KOPT-K1 (cell line): ENCODE measurements around the gene PLEKHA1.

Experiments used
- H3K27ac ChIP-seq: fragments of 200-600 bp; sonication (generic); 2 replicates; pipeline ENCODE4 v1.5.1; 2016; ENCODE audit warnings: antibody characterized with exemption, mild to moderate bottlenecking, low read depth, low read length; ENCODE audit not compliant: poor library complexity, severe bottlenecking
- H3K36me3 ChIP-seq: fragments of 200-600 bp; sonication (generic); 2 replicates; pipeline ENCODE4 v1.5.1; 2017; ENCODE audit warnings: antibody characterized with exemption, mild to moderate bottlenecking, low read length, moderate library complexity; ENCODE audit not compliant: insufficient read depth
- H3K9me3 ChIP-seq: fragments of 200-600 bp; sonication (generic); 2 replicates; pipeline ENCODE4 v1.5.1; 2017; ENCODE audit warnings: antibody characterized with exemption, low read length, mild to moderate bottlenecking; ENCODE audit not compliant: insufficient read depth, poor library complexity, severe bottlenecking

PLEKHA1 gene

GRCh38 chr10:122419876-122420623 lies 45.5 kb downstream of the PLEKHA1 start:
- no peaks in the 10 kb centered on the region for H3K9me3 ChIP-seq
- H3K27ac ChIP-seq = no peak overlapping the region
- H3K36me3 ChIP-seq = no peaks in the 10 kb centered on the region

- no peaks in the 10 kb centered on the region for H3K9me3 ChIP-seq
- no peak overlapping the region for H3K27ac ChIP-seq
- H3K36me3 ChIP-seq = no peaks in the 10 kb centered on the region
These were observed 46.1 kb downstream of the PLEKHA1 start for GRCh38 chr10:122420624-122421007.

DNA sequence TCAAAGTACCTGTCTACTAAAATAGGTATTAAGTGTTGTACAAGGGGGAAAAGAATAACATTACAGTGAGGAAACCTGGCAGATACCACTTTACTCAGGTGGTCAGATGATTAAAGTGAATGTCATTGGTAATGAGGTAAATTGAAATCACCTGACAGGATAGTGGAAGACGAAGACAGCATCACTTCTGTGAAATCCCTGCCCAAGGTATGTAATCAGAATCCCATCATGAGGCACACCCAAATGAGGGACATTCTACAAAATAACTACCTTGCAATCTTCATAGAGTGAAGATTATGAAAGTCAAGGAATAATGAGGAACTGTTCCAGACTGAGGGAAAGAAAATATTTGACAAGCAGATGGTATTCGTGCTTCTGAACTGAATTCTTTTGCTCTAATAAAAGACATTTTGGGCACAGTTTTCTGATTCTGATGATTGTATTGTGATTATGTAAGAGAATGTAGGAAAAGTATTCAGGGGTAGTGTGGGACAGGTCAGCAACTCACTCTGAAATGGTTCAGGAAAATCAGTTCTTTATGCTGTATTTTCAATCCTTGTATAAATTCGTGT lies 46.6 kb downstream of the PLEKHA1 start:
- Histone ChIP-seq H3K27ac (no peak overlapping the region), H3K9me3 (no peaks in the 10 kb centered on the region), H3K36me3 (no peaks in the 10 kb centered on the region)

DNA sequence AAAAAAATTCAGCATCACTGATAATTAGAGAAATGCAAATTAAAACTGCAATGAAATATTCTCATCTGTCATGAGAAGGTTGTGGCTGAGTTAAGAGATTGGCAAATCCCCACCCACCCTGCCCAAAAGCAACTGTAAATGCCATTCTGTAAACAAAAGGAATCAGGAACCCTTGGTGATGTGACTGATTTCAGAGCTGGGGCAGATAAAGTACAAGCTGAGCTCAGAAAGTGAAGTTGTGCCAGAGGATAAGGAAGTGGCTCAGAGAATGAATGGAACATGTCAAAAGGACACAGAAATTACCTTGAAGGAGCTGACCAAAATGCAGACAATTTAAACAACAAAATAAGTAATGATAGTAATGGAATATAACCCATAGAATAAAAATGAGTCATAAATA lies 47.2 kb downstream of the PLEKHA1 start:
- H3K36me3 ChIP-seq = no peaks in the 10 kb centered on the region
- H3K27ac ChIP-seq = no peak overlapping the region
- no peaks in the 10 kb centered on the region for H3K9me3 ChIP-seq

GRCh38 chr10:122422266-122422989 lies 47.9 kb downstream of the PLEKHA1 start:
- H3K36me3 ChIP-seq = no peaks in the 10 kb centered on the region
- no peaks in the 10 kb centered on the region for H3K9me3 ChIP-seq
- H3K27ac ChIP-seq = no peak overlapping the region

GRCh38 chr10:122424059-122424458 lies 49.6 kb downstream of the PLEKHA1 start:
- Histone ChIP-seq H3K9me3 (no peaks in the 10 kb centered on the region), H3K36me3 (no peaks in the 10 kb centered on the region), H3K27ac (no peak overlapping the region)

GRCh38 chr10:122426829-122427228 lies 52.3 kb downstream of the PLEKHA1 start:
- H3K36me3 ChIP-seq = no peaks in the 10 kb centered on the region
- H3K27ac ChIP-seq = no peak overlapping the region
- H3K9me3 ChIP-seq = no peaks in the 10 kb centered on the region

- H3K27ac ChIP-seq = no peak overlapping the region
- H3K36me3 ChIP-seq = no peaks in the 10 kb centered on the region
- H3K9me3 ChIP-seq = no peaks in the 10 kb centered on the region
These were observed 52.8 kb downstream of the PLEKHA1 start for GRCh38 chr10:122427280-122427679.

- Histone ChIP-seq H3K27ac (no peak overlapping the region), H3K9me3 (no peaks in the 10 kb centered on the region), H3K36me3 (no peaks in the 10 kb centered on the region)
These were observed 60.8 kb downstream of the PLEKHA1 start for GRCh38 chr10:122435212-122435827.

DNA sequence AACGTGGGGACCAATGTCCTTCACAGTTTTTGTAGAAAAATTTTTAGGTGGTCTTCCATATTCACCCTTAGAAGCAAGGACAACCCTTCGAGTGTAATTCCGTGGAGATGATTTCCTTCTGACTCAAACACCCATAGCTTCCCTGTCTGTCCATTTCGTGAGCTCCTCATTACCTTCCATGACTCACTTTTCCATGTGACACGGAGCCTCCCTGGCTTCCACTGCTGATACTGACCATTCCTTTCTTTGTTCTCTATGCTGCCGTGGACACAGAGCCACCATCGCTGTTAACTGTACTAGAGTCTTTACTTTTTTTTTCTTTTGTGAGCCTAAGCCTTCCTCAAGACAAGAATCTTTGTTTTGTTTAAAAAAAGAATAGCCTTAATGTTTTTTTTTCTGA lies 67.5 kb downstream of the PLEKHA1 start:
- no peak overlapping the region for H3K27ac ChIP-seq
- H3K36me3 ChIP-seq = no peaks in the 10 kb centered on the region
- H3K9me3 ChIP-seq = no peaks in the 10 kb centered on the region

DNA sequence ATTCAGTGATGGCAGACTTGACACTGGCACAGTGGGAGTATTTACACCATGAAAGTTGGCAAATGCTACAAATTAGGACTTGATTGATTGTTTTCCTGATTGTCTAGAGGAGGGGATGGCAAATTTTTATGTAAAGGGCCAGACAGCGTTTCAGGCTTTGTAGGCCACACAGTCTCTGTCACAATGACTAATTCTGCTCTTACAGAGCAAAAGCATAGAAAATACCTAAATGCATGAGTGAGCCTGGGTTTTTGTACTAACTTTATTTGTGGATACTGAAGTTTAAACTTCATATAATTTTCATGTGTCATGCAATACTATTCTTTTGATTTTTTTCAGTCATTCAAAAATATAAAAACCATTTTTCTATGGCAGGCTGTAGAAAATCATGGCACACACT lies 71.0 kb downstream of the PLEKHA1 start:
- no peaks in the 10 kb centered on the region for H3K36me3 ChIP-seq
- H3K9me3 ChIP-seq = no peaks in the 10 kb centered on the region
- H3K27ac ChIP-seq = no peak overlapping the region

GRCh38 chr10:122445904-122446303 lies 71.4 kb downstream of the PLEKHA1 start:
- Histone ChIP-seq H3K36me3 (no peaks in the 10 kb centered on the region), H3K9me3 (no peaks in the 10 kb centered on the region), H3K27ac (no peak overlapping the region)

DNA sequence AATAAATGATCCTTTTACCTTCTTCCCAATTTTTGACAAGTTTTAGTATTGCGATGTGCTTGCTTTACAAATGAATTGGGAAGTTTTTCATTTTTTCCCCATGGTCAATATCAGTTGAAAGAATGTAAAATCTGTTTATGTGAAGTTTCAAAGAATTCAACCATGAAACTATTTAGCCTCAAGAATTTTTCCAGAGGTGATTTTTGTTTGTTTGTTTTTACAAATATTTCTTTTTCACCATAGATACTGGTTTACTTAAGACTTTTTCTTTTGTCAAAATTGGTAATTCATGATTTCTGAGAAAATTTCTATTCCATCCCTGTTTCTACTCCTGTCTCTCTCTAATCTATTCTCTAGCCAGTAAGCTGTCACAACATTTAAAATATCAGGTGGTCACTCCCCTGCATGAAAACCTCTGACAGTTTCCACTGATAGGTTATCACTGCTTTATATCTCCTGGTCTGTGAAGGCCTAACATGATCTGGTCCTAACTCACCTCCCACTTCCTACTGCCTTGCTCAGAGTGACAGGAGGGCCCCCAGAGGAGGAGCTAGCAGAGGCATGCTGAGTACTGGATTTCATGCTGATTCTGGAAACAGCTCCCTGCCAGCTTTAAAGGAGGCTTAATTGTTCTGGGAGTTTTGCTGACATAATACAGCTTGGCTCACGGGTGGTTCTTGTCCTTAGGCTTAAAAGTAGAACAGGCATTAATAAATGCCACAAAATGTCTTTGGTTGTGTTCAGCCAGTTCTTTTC lies 72.3 kb downstream of the PLEKHA1 start:
- H3K36me3 ChIP-seq = no peaks in the 10 kb centered on the region
- no peaks in the 10 kb centered on the region for H3K9me3 ChIP-seq
- no peak overlapping the region for H3K27ac ChIP-seq

GRCh38 chr10:122448600-122448999 lies 74.1 kb downstream of the PLEKHA1 start:
- Histone ChIP-seq H3K27ac (no peak overlapping the region), H3K36me3 (no peaks in the 10 kb centered on the region), H3K9me3 (no peaks in the 10 kb centered on the region)

- Histone ChIP-seq H3K9me3 (no peaks in the 10 kb centered on the region), H3K27ac (no peak overlapping the region), H3K36me3 (no peaks in the 10 kb centered on the region)
These were observed 74.6 kb downstream of the PLEKHA1 start for GRCh38 chr10:122449153-122449552.
